DMS79 treated with DMSO at 0.1 percent for 48 hours (cell line): Measurements from ENCODE around the gene C5orf24.
"Not testable (repeated sequence)": the region's sequence is repeated elsewhere in the genome, so short reads cannot be mapped to it uniquely, and the experiment has no call there.

Experiments
- DNase-seq: peaks from one replicate; lab custom pipeline; 2025; lab: John Stamatoyannopoulos, UW

Gene C5orf24

GRCh38 chr5:134845852-134846640 lies at the start of gene C5orf24:
Gene C5orf24, plus strand, starts transcription at chr5:134845968. Its CDS starts 8,933 bp downstream, at chr5:134854901.
- DNase-seq = peak; percentile 72

- no peak for DNase-seq
These were observed 47.3 kb upstream of the C5orf24 start for GRCh38 chr5:134798468-134798867.

GRCh38 chr5:134803821-134804220 lies 41.9 kb upstream of the C5orf24 start:
- no peak for DNase-seq

DNA sequence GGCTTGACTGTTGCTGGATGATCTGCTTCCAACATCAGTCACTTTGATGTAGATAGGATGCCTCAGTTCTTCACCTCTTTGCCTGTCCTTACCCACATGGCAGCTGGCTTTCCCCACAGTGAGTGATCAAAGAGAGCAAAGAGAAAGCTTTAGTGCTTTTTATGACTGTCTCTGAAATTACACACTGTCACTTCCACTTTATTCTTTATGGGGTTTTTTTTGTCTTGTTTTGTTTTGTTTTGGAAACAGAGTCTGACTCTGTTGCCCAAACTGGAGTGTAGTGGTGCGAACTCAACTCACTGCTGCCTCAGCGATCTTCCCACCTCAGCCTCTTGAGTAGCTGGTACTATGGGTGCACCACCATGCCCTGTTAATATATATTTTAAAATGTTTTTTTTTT lies 32.4 kb upstream of the C5orf24 start:
- DNase-seq = no peak

DNA sequence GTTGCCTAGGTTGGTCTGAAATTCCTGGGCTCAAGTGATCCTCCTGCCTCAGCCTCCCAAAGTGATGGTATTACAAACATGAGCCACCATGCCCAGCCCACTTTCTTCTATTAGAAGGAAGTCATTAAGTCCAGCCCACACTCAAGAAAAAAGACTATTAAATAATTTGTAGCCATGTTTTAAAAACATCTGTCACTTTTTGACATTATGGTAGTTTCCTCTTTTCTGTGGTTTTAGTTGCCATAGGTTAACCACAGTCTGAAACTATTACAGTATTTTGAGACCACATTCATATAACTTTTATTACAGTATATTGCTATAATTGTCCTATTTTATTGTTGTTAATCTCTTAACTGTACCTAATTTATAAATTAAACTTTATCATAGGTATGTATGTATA lies 31.9 kb upstream of the C5orf24 start:
- DNase-seq = no peak

- DNase-seq = no peak
These were observed 28.8 kb upstream of the C5orf24 start for GRCh38 chr5:134817006-134817405.

GRCh38 chr5:134818776-134819175 lies 27.0 kb upstream of the C5orf24 start:
- DNase-seq = no peak

DNA sequence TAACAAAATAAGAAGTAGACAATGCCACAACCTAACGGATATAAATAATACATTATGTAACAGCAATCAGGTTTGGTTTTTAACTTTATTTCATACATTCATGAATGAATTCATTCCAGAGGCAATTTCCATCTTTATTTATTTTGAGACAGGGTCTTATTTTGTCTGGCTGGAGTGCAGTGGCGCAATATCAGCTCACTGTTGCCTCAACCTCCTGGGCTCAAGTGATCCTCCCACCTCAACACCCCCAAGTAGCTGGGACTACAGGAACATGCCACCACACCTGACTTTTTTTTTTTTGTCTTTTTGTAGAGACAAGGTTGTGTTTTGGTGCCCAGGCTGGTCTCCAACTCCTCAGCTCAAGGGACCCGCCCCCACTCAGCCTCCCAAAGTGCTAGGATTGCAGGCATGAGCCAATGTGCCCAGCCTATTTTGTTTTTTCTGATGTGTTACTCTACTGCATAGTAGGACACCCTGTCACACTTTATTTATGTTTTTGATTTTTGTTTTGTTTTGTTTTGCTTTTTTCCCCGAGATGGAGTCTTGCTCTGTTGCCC lies 26.3 kb upstream of the C5orf24 start:
- no peak for DNase-seq

DNA sequence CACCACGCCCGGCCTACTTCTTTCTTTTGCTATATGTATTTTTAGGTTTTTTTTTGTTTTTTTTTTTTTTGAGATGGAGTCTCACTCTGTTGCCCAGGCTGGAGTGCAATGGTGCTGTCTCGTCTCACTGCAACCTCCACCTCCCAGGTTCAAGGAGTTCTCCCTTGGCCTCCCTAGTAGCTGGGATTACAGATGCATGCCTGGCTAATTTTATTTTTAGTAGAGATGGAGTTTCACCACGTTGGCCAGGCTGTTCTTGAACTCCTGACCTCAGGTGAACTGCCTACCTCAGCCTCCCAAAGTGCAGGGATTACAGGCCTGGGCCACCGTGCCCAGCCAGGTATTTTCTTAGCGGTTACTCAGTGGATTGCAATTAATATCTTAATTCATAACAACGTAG lies 23.9 kb upstream of the C5orf24 start:
- no peak for DNase-seq

DNA sequence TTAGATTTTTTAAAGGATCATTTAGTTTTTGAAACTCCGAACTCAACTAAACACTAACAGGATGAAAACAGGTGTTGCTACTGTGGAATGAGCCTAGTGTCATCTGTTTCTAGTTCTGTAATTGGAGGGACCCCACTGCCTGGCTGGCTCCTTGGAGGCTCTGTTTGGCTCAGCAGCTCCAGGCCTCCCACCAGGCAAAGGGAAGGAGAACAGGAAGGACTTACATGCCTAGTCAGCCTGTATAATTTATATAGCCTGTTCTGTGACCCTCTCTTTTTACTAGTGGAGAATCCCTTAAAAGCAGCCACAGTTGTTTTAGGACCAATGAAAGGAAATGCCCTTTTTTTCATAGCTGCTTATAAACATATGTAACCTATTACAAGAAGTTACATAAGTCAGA lies 21.1 kb upstream of the C5orf24 start:
- no peak for DNase-seq

DNA sequence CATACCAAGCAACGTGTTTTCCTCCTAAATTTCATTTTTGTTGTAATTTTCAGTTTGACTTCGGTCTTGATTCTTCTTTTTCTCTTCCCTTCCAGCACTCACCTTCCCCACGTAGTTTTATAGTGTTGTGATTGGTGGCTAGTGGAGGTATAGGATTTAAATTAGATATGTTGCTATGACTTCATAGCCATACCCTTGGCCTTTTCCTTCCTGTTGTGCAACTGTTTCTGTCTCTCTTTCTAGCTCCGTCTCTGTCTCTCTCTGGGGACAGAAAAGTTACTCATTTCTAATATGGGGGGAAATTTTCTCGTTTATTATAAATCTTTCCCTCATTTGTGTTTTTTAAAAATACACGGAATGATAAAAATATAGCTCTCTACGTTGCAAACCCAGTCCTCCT lies 20.6 kb upstream of the C5orf24 start:
- DNase-seq = no peak

DNA sequence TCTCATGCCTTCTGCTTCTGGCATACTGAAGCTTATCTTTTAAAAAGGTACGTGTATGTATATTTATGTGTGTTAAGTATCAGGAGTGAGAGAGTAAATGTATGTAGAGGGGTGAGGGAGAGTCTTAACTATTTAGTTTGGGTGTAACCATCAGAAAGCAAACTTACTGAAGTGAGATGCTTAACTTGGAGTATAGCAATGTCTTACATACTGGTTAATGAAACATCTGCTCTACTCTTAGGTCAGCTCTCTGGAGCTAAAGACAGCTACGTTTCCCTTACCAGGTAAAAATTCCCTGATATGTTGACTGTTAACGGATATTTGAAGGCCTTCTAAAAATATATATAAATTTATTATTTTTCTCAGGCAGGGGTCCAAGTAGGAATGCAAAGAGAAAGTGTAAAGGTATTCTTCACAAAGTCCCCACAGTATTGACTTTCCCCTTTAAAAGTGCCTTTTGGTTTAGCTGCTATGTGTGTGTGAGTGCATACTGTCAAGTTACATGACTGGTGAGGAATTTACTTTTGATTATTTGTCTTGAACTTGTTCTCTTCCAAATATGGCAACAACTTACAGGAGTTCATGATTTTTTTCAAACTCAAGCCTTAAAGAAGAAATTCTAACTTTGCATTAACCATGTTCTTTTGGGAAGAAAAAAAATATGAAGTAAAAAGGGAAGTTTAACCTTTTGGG lies 12.3 kb upstream of the C5orf24 start:
- no peak for DNase-seq

GRCh38 chr5:134835623-134836022 lies 10.1 kb upstream of the C5orf24 start:
- DNase-seq = no peak

DNA sequence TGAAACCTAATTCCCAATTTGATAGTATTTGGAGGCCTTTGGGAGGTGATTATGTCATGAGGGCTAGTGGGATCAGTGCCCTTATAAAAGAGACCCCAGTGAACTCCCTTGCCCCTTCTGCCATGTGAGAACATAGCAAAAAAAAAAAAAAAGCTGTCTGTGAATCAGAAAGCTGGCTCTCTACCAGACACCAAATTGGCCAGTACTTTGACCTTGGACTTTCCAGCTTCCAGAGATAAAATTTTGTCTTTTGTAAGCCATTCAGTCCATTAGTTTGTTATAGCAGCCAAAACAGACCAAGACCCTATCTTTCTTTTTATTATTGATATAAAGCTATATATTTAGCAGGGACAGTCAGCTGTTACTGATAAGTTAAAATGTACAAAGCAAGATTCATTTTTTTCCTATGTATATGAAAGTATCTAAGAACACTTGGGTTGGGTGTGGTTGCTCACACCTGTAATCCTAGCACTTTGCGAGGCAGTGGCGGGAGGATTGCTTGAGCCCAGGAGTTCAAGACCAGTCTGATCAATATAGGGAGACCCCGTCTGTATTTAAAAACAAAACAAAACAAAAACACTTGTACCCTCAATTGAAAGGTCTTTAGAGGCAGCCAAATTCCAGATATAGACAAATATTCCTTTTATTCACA lies 8.1 kb upstream of the C5orf24 start:
- no peak for DNase-seq

GRCh38 chr5:134838361-134838760 lies 7.4 kb upstream of the C5orf24 start:
- not testable (repeated sequence) for DNase-seq

GRCh38 chr5:134840811-134841210 lies 5.0 kb upstream of the C5orf24 start:
- DNase-seq = no peak

- DNase-seq = no peak
These were observed 1.5 kb upstream of the C5orf24 start for GRCh38 chr5:134844252-134844651.

- no peak for DNase-seq
These were observed 375 bp upstream of the C5orf24 start for GRCh38 chr5:134845335-134845851.

DNA sequence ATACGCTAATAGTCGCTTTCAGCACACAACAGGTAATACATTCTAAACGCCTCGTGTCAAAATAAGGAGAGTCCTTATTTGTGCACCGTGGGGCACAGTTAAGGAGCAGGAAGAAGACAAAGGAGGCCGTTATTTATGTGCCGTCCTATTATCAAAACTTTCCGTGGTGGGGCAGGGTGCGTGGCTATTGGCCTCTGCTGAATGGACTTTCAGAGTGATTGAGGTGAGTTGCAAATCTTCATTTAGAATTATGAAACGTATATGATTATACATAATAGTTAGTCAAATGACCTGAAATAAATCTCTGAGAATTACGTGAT lies 833 bp downstream of the C5orf24 start:
- DNase-seq = peak; percentile 21

GRCh38 chr5:134849434-134849933 lies 3.7 kb downstream of the C5orf24 start:
- not testable (repeated sequence) for DNase-seq

- no peak for DNase-seq
These were observed 5.6 kb downstream of the C5orf24 start for GRCh38 chr5:134851307-134851923.

- DNase-seq = not testable (repeated sequence)
These were observed 10.7 kb downstream of the C5orf24 start for GRCh38 chr5:134856465-134856864.
